GM03348 (cell line): ENCODE data around the gene EEIG1.
A peak's percentile ranks its signal among the peaks of the same experiment; 100 is the strongest.

Experiments used
- DNase-seq: peaks from one replicate; pipeline ENCODE4 v3.0.0; 2012; ENCODE audit warnings: low spot score

Gene EEIG1

DNA sequence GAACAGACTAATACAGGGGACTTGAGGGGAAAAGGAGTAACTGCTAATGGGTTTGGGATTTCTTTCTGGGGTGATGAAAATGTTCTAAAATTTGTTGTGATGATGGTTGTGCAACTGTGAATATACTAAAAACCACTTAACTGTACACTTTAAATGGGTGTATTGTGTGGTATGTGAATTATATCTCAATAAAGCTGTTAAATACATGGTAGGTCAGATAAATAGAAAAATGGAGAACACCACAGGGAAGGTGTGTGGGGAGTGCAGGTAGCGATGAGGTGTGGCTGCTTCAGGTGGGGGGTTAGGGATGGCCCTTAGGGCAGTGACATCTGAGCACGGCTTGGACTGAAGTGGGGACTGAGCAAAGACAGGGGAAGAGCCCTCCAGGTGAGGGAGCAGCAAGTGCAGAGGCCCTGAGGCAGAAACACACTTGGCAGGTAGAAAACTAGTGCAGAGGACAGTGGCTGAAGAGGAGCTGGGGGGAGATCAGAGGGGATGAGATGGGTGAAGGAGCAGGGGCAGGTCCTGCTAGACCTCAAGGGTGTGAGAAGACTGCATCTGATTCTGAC lies 20.9 kb downstream of the EEIG1 start:
- no peak for DNase-seq

DNA sequence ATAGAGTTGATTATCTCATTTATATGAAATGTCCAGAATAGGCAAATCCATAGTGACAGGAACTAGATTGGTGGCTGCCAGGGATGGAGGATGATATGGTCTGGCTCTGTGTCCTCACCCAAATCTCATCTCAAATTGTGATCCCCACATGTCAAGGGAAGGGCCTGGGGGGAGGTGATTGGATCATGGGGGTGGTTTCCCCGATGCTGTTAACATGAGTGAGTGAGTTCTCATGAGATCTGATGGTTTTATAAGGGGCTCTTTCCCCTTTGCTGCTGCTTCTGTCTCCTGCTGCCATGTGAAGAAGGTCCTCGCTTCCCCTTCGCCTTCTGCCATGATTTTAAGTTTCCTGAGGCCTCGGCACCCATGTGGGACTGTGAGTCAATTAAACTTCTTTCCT lies 21.4 kb downstream of the EEIG1 start:
- no peak for DNase-seq

DNA sequence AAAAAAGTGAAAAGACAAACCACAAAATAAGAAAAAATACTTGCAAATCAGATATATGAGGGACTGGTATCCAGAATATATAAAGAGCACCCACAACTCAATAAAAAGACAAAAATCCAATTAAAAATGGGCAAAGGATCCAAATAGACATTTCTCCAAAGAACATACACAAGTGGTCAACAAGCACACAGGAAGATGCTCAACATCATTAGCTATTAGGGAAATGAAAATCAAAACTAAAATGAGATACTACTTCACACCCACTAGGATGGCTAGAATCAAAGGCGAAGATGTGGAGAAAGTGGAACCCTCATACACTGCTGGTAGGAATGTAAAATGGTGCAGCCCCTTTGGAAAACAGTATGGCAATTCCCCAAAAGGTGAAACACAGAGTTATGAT lies 22.1 kb downstream of the EEIG1 start:
- DNase-seq, result no peak

DNA sequence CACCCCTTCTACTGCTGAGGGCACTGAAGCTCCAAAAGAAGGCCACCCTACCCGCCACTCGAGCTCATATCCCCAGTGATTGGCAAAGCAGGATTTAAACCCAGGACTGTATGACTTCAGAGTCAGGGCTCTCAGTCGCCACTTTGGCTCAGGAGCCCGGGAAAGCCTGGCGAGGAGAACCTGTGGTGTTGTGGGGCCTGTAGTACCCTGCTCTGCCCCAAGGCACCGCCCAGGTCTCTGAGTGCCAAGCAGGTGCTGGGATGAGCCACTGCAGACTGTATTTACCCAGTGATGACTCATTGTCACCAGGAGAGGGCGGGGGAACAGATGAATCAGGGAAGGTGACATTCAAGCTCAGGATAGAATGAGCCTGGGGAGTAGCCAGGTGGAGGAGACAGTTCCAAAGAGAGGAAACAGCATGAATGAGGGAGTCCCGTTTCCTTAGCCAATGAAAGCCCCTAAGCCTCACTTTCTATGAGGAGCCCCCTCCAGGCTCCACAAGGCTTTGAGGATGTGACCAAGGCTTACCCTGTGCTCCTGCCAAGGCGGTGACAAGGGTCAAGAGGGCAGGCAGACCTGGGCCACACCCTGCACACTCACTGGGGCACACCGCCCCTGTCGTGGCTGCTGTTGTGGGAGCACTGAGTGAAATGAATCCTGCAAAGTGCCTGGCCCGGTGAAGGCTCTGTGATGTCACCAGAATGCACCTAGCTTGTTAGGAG lies 25.3 kb downstream of the EEIG1 start:
- DNase-seq, result peak; percentile 30

DNA sequence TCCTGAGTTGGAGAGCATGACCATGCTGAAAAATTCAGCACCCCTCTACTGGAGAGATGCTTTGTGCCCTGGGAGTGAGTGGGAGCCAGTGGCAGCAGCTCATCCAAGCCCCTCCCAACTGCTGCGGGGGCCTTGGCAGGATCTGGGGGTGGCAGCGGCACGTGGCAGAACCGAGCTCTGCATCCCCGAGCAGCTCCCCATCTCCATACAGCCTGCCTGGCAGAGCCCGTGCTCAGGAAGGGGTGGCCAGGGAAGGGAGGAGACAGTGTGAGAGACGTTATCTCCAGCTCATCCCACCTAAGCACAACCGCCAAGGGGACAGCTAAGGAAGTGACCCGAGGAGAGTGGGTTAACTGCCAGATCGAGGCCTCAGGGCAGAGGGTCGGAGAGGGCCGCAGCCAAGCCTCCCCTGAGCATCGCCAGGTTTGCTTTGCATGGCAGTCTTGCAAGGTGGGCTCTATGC lies 25.9 kb downstream of the EEIG1 start:
- DNase-seq, result no peak

DNA sequence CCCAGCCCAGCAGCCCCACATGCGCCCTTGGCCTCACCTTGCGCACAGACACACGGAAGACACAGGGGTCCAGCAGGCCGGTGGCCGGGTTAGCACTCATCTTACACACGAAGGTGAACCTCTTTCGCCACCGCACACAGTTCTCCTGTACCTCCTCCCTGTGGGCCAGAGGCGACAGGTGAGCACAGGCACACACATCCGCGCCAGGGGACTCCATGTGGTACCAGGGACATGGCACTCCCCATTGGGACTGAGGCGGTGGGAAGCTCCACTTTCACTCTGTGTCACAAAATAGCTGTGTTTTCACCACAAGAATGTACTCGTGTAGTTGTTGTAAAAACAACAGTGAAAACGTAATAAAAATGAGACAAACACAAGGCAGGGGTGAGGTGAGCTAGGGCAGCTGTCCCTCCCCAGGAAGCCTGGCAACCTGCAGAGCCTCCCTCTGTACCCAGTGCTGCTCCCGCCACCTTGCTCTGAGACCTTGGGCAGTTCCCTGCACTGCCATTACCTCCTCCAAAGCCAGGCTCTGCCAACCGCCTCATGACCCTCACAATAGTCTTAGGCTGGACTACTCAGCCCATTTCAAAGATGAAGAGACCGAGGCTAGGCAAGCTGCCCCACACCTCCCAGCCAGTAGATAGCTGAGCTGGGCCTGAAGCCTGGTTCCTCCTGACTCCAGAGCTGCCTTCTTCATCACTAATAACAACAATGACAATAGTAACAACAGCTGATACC lies 26.9 kb downstream of the EEIG1 start:
- DNase-seq, result no peak

DNA sequence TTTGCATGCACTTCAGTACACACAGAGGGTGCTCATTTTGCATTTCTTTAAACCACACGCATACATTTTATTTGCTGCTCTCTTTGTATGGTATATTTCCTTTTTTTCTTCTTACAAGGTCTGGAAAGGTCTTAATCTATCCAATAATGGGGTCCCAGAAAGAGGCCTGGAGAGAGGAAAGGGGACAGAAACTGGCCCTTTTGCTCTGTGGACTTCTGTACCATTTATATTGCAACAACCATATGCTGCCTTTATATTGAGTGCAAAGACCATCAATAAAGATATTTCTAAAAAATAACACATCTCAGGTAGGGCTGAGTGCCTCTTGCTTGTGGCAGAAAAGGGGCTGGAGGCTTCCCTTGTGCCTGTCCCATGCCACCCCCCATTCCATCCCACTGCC lies 27.6 kb downstream of the EEIG1 start:
- DNase-seq, result no peak

DNA sequence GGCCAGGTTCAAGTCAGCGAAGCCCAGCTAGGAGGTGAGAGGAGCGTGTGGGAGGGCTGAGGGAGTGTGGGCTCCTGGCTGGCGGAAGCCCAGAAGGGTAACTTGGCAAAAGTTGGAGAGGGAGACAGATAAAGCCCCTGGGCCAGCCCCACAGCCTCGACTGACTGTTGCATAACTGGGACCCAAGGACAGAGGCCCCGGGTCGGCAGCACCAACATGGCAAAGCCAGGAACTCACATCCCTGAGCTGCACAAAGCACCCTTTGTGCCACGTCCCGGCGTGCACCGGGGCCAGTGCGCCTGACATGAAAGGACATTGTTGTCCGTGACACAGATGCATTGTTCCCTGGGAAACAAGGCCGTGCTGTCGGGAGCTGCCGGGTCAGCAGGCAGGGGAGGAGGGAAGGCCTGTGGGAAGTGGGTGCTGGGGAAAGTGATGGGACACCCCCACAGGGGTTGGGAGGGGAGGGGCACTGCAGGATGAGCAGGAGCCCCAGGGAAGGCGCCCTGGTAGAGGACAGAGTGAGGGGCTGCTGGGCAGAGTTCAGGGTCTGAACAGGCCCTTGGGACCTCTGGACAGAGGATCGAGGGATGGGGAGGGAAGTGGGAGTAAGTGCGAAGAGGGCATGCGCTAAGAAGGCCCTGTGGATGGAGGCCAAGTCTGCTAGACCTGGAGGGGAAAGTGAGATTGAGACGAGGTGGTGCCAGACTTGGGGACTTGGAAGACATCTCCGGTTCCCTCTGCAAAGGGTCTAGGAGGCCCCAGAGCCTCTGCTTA lies 30.1 kb downstream of the EEIG1 start:
- no peak for DNase-seq

DNA sequence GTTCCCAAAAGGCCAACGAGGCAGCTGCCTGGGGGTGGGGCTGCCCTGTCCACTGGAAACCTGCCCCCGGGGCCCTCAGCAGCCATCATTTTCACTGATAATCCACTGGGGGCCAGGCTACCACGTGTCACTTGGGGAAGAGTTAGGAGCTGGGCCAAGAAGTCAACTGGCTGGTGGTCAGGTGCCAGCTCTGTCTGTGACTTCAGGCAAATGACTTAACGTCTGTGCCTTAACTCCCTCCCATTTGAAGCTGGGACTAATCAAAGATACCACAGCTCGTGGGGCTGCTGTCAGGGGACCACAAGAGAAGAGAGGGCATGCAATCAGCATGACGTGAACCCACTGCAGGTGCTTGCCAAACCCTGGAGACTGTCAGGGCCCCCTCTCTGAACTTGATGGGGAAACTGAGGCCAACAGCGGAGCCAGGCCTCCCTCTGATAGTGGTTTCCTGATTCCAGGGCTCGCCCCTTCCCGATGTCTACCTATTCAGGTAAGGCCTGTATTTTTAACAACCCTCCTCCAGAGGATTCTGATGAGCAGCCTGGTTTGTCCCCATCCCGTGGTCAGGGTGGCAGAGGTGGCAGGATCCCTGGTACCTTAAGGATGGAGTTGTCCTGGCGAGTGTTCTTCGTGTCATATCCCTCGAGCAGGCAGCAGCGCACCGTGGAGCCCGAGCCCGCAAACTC lies 30.8 kb downstream of the EEIG1 start:
- DNase-seq, result no peak

DNA sequence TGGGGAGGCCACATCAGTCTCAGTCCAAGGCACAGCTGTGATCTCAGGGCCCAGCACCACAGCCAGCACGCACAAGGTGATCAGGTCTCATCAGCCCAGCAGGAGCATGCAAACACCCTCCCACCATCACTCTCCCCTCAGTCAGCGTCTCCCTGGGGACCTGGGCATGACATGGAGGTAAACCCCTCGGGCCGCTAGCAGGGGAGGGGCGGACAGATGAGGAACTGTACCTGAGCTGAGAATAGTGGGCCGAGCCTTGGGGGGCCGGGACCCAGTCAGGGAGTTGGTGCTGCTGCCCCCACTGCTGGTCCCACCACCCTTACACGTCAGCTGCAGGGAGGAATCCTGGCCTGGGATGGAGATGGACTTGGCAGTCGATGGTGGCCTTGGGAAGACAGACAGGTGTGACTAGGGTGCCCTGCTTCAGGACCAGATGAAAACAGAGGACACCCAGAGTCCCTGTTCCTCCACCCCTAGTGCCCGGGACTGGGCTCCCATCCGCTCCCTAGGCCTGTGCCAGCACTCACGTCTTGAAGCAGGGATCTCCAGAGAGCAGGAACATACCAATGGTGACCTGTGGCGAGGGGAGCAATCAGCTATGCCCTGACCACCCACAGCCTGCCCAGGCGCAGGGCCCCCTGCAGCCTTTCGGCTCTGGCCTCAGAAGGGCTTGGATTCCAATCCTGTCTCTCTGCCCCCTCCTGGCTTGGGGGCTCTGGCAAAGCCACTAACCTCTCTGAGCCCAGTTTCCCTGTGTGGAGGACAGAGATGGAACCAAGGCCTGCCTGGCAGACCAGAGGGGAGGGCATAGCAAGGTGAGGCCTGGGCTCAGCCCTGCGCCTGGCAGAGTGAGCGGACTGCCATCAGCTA lies 32.7 kb downstream of the EEIG1 start:
- DNase-seq, result no peak

DNA sequence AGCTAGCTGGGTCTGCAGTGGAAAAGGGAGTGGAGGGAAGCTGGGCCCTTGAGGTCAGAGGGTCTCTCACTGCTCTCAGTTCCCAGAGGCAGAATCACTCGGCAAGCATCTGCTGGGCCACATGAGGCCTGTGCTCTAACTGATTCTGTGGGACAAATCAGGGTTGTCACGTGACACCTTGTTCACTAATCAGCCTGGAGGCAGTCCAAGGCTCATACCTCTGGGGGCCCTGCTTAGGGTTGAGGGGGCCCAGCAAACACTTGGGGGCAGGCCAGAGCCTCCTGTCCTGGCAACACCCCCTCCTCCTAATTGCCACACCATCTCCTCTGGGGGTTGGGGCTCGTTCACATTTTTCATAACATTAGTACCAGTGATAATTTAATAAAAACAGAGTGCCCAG lies 34.1 kb downstream of the EEIG1 start:
- DNase-seq, result no peak

DNA sequence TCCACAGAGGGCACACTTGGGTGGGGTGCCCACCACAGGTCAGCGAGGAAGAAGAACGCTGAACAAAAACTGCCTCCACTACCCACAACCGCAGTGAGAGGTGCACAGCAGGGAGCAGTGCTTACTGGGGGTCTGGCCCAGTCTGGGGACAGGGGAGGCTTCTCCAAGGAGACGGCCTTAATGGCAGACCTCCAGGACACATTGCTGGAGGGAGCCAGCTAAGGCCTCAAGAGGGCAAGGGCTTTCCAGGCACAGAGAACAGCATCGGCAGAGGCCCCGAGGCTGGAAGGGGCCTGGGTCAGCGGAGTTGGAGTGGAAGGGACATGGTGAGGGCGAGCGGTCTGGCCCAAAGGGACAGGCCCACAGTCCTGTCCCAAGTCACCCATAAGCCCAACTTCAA lies 34.8 kb downstream of the EEIG1 start:
- DNase-seq, result no peak

DNA sequence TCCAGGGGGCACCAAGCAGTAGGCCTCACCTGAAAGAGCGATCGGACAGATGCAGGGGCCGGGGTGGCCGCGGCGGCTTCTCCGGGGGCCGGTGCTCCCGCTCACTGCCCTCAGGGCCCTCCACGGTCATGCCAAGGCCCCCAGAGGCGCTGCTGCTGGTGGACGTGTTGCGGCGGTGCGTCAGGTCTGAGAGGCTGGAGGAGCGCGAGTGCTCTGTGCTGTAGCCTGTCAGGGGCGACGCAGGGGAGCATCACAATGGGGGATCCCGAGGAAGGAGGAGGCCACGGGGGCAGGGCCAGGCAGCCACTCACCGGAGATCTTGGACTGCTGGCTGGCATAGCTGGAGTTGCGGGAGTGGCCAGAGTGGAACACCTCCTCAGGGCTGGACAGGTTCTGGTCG lies 35.5 kb downstream of the EEIG1 start:
- DNase-seq, result no peak

DNA sequence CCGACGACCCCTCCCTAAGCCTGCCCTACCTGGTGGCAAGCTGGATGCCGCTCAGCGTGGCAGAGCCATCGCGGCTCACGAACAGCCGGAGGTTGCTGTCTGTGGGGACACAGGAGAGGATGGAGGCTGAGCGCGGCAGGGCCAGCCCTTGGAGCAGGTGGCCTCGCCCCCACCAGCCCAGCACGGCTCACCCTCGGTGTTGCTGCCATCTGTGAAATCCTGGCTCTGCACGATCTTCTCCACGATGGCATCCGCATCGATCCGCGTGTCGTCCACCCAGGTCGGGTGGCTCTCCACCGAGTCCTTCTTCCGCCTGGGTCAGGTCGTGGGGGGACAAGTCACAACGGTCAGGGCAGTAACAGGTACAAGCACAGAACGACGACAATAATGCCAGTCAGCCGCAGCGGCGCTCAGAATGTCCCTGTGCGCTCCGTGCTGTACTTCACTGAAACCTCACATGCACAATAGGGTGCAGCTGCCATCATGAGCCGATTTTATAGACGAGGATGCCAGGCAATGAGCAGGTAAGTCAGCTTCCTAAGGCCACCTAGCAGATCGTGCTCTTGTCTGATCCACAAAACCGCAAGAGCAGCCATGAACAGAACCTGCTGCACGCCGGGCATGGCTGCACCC lies 36.1 kb downstream of the EEIG1 start:
- no peak for DNase-seq

DNA sequence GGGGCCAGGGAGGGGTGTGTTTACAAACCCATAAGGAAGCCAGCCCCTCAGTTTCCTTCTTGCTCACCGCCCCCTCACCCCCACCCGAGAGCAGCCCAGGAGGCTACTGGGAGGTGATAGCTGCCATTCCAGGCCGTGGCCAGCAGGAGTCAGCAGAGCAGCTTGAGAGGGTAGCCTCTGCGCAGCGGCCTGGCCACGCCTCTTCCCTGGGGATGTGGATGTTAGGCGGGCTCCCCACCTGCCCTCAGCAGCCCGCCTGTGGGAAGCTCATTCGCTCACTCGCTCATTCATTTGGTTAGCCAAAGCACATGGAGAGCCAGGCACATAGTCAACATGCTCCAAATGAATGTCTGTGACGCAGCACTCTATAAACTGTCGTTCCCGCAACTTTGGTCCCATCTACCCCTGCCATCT lies 37.1 kb downstream of the EEIG1 start:
- peak; percentile 90 for DNase-seq

DNA sequence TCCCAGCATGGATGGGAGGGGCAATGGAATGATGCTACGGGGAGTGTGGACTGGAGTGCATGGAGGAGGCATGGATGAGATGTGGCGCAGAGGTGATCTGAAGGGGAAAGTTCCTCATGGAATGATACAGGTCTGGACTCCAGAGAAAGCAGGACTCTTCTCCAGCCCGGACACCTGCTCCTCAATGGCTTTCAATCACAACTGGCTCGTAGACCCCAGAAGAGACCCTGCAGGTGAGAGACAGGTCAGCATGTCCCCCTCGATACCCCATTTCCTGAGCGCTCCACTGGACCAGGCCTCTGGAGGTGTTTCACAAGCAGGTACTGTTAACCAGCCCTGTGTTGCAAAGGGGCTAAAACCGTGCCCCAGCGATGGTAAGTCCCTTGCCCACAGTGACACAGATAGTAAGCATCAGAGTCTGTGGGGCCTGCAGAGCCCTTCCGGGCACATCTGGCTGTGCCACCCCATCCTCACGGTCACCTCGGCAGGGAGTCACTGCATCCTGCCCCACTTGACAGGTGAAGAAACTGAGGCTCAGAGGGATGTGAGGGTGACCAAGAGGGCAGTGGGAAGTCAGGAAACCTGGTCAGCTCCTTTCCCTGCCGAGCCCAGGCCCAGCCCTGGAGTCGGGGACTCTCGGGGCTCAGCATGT lies 37.7 kb downstream of the EEIG1 start:
- DNase-seq, result no peak

DNA sequence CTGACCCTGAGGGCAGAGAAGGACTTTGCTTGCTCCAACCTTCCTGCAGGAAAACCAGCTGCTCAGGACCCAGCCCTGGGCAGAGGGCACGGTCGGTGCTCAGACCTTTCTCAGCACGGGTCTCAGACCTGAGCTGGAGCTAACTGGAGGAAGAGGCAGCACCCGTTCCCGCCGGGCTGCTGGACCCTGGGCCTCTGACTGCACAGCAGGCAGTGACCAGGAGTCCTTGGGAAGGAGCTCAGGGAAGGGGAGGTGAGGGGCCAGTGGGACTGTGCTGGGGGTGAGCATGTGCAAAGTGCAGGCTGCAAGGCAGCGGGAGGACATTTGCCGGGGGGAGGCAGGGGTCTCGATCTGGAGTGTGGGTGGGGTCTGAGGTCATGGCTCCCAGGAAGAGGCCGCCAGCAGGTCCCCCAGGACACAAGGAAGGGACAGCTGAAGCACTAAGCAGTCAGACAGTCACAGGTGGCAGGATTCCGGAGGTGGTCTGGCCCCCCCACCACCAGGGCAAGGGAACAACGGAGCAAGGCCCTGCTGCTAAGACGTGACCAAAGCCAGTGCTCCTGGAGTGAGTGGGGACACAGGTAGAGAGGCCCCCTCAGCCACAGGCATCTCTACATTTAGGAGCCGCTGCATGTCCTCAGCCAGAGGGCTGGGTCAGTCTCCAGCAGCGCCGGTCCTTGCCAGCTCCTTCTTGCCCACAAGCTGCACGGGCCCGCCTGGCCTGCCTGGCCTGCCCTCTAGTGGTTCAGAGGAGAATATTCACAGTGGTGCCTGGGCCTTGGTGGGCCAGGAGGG lies 38.4 kb downstream of the EEIG1 start:
- DNase-seq, result peak; percentile 81

DNA sequence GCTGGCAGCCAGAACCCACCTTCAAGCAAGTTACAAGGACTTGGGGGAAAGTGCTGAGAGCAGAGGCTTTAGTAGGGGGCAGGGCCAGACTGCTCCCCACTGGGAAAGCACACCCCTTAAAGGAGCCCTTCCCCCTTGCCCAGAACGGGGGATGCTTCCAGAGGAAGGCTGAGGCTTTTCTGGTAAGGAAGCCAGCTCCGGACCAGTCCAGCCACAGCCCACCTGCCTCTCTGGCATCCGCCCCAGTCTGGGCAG lies 38.9 kb downstream of the EEIG1 start:
- DNase-seq, result no peak
